Measurements from ENCODE around the gene DAP.

DNA sequence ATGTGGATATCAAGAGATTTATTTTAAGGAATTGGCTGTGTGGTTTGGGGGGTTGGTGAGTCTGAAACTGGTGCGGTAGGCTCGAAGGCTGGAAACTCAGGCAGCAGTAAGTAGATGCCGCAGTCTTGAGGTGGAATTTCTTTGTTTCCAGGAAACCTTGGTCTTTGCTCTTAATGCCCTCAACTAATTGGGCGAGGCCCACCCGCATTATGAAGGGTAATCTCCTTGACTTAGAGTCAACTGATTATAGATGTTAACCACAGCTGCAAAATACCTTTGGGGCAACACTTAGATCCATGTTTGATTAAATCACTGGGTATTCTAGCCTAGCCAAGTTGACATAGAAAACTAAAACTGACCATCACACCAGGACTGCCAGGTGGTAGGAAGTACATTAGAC, 113.4 kb downstream of the DAP start:
- no peak for TF ChIP-seq POLR2AphosphoS5 (IDR thresholded peaks at IDR 0.05; ENCODE audit: low read depth, low read length)
- no peak for TF ChIP-seq SIN3A (IDR thresholded peaks at IDR 0.05; ENCODE audit: borderline replicate concordance, insufficient read depth, low read length)
- no peak for TF ChIP-seq TAF1 (IDR thresholded peaks at IDR 0.05; ENCODE audit: borderline replicate concordance, insufficient read depth, low read length)
- TF ChIP-seq, protein P1, sequence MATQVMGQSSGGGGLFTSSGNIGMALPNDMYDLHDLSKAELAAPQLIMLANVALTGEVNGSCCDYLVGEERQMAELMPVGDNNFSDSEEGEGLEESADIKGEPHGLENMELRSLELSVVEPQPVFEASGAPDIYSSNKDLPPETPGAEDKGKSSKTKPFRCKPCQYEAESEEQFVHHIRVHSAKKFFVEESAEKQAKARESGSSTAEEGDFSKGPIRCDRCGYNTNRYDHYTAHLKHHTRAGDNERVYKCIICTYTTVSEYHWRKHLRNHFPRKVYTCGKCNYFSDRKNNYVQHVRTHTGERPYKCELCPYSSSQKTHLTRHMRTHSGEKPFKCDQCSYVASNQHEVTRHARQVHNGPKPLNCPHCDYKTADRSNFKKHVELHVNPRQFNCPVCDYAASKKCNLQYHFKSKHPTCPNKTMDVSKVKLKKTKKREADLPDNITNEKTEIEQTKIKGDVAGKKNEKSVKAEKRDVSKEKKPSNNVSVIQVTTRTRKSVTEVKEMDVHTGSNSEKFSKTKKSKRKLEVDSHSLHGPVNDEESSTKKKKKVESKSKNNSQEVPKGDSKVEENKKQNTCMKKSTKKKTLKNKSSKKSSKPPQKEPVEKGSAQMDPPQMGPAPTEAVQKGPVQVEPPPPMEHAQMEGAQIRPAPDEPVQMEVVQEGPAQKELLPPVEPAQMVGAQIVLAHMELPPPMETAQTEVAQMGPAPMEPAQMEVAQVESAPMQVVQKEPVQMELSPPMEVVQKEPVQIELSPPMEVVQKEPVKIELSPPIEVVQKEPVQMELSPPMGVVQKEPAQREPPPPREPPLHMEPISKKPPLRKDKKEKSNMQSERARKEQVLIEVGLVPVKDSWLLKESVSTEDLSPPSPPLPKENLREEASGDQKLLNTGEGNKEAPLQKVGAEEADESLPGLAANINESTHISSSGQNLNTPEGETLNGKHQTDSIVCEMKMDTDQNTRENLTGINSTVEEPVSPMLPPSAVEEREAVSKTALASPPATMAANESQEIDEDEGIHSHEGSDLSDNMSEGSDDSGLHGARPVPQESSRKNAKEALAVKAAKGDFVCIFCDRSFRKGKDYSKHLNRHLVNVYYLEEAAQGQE (IDR thresholded peaks at IDR 0.05; ENCODE audit: insufficient read depth in 1 of 2, low read depth in 2 of 2, low read length in 2 of 2): no peak
